Regular cardiac myocyte (primary cell): ENCODE data around the gene LURAP1L. TPM values are rescaled to one million over a fixed set of nuclear protein-coding genes. Genes with fewer than 3 reads are reported as not detected.

Source experiments
- total RNA-seq: library from RNA; depleted of rRNA; stranded (reverse); fragments of >200 nt; gene quantifications from 2 replicates; pipeline ENCODE4 v1.2.3, GENCODE V29; 2014

LURAP1L gene
- 6.1 and 15.2 TPM in 2 replicates for total RNA-seq

DNA sequence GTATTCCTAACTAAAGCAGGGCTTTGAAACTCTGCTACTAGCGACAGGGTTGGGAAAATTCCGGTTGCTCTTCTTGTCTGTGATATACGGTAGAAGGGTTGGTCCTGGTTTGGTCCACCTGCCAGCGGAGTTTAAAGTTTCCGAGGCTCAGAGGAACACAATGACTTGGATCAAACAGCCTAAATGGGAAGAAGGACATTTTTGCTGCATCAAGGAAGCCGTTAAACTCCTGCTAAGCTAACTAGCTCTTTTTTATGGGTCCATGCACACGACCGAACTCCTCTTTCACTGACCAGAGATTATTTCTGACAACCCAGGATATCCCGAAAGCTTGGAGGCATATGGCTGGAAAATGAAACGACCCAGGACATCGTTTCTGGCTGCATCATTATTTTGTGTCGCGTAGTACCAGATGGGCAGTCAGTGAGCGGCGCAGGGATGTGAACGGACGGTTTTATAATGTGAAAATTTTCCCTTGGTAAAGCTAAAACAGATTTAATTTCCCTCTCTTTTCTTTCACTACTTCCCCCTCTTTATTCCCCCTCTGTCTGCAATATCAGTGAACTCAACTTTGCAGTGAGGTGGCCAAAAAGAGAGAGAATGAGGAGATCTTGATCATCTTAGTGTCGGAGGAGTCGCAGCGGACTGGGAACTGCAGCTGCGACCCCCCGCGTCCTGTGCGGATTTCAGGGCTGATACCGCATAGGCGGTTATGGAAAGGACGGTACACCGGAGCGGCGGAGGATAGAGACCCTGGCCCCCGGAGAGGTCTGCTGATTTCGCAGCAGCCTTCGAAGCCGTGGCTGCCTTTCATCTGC lies at the start of gene LURAP1L:
TSS of gene LURAP1L (plus strand) at position 160 of the 818 bp plus-strand sequence. CDS start 696 bp downstream, outside the sequence.

Other genes with a start within 250 kb of the LURAP1L start
- 1.7 TPM in 1 of 2 replicates, not detected in the other for gene TYRP1, start 81.6 kb upstream of the LURAP1L start, total RNA-seq